HepG2 (cell line): ENCODE results near the gene FRK.

Source experiments
- CREB1 ChIP-seq, 2 experiments: fragments of 450-650 bp in 1 of 2; IDR thresholded peaks; 2 replicates each; pipeline ENCODE4 v1.6.1; 2016 to 2017; ENCODE audit warnings: control low read depth in 1 of 2, mild to moderate bottlenecking in 1 of 2, missing compliant biosample characterization in 1 of 2, missing genetic modification characterization in 1 of 2
- GABPA ChIP-seq, 2 experiments: IDR thresholded peaks; 2 replicates each; pipeline ENCODE4 v1.6.1; 2011 to 2016; ENCODE audit warnings: low read depth in 2 of 2, low read length in 1 of 2, missing biosample characterization in 1 of 2, missing genetic modification characterization in 1 of 2
- HNRNPUL1 ChIP-seq: fragments of 200-400 bp; formaldehyde crosslinking; IDR thresholded peaks from 2 replicates; pipeline ENCODE4 v1.6.1; 2017; ENCODE audit warnings: low read depth, mild to moderate bottlenecking, low read length, moderate library complexity
- KDM2A ChIP-seq: sonication (generic); formaldehyde crosslinking; IDR thresholded peaks from 2 replicates; pipeline ENCODE4 v1.4.0; 2020; ENCODE audit warnings: low read depth, missing genetic modification reagents, borderline replicate concordance
- MAFK ChIP-seq, 2 experiments: IDR thresholded peaks in 1 of 2; conservative IDR thresholded peaks in 1 of 2; 2 replicates each; pipeline ENCODE4 v1.6.1; 2011; ENCODE audit warnings: improper control_type of control experiment in 2 of 2, low read length in 2 of 2
- NCOA5 ChIP-seq: sonication (generic); formaldehyde crosslinking; IDR thresholded peaks from 2 replicates; pipeline ENCODE4 v1.4.0; 2020; ENCODE audit warnings: missing genetic modification reagents
- NFE2 ChIP-seq: sonication (generic); formaldehyde crosslinking; IDR thresholded peaks from 2 replicates; pipeline ENCODE4 v1.4.0; 2020; ENCODE audit warnings: missing genetic modification reagents
- POLR2AphosphoS5 ChIP-seq: IDR thresholded peaks from 2 replicates; pipeline ENCODE4 v1.6.1; 2012; ENCODE audit warnings: low read depth, low read length
- RFX5 ChIP-seq: IDR thresholded peaks from 2 replicates; pipeline ENCODE4 v1.6.1; 2011; ENCODE audit warnings: low read depth, low read length, improper control_type of control experiment
- ZNF326 ChIP-seq: sonication (generic); formaldehyde crosslinking; IDR thresholded peaks from 2 replicates; pipeline ENCODE4 v1.4.0; 2020; ENCODE audit warnings: missing genetic modification reagents, borderline replicate concordance
- TF ChIP-seq, protein P1 (sequence below): sonication (generic); formaldehyde crosslinking; IDR thresholded peaks from 2 replicates; pipeline ENCODE4 v1.4.0; 2020; ENCODE audit warnings: missing genetic modification reagents

DNA sequence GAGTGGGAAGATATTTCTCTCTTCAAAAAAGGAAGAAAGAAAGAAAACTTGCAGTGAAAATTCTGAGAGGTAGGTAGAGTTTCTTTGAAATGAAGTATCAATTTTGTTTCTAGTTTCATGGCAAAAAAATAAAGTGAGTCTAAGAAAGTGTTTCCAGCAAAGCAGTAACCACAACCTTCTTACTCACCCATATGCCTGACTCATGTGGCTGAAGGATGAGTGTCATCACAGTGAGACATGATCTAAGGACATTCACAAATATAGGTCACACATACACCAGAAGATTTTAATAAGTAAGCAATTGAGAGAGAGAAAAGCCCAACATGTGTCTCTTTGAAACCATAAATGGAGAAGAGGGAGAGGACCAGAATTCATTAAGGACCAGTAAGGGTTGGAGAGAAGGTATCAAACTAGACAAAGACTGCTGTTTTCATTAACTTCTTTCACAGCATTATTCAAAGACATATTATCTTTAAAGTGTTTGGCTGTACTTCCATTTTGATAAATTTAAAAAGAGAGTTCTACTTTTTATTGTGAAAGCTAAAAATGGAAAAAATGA is 169.5 kb downstream of the FRK start:
- no peak for TF ChIP-seq CREB1 (IDR thresholded peaks at IDR 0.05)
- TF ChIP-seq CREB1 (CRISPR knock-in tag; IDR thresholded peaks at IDR 0.05): no peak
- TF ChIP-seq HNRNPUL1: no peak
- TF ChIP-seq, protein P1, sequence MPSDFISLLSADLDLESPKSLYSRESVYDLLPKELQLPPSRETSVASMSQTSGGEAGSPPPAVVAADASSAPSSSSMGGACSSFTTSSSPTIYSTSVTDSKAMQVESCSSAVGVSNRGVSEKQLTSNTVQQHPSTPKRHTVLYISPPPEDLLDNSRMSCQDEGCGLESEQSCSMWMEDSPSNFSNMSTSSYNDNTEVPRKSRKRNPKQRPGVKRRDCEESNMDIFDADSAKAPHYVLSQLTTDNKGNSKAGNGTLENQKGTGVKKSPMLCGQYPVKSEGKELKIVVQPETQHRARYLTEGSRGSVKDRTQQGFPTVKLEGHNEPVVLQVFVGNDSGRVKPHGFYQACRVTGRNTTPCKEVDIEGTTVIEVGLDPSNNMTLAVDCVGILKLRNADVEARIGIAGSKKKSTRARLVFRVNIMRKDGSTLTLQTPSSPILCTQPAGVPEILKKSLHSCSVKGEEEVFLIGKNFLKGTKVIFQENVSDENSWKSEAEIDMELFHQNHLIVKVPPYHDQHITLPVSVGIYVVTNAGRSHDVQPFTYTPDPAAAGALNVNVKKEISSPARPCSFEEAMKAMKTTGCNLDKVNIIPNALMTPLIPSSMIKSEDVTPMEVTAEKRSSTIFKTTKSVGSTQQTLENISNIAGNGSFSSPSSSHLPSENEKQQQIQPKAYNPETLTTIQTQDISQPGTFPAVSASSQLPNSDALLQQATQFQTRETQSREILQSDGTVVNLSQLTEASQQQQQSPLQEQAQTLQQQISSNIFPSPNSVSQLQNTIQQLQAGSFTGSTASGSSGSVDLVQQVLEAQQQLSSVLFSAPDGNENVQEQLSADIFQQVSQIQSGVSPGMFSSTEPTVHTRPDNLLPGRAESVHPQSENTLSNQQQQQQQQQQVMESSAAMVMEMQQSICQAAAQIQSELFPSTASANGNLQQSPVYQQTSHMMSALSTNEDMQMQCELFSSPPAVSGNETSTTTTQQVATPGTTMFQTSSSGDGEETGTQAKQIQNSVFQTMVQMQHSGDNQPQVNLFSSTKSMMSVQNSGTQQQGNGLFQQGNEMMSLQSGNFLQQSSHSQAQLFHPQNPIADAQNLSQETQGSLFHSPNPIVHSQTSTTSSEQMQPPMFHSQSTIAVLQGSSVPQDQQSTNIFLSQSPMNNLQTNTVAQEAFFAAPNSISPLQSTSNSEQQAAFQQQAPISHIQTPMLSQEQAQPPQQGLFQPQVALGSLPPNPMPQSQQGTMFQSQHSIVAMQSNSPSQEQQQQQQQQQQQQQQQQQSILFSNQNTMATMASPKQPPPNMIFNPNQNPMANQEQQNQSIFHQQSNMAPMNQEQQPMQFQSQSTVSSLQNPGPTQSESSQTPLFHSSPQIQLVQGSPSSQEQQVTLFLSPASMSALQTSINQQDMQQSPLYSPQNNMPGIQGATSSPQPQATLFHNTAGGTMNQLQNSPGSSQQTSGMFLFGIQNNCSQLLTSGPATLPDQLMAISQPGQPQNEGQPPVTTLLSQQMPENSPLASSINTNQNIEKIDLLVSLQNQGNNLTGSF (CRISPR knock-in tag): no peak
- TF ChIP-seq MAFK (conservative IDR thresholded peaks at IDR 0.05 in 1 of 2, IDR thresholded peaks at IDR 0.05 in 1 of 2; ENCODE audit: low read length in 2 of 2): no peak
- no peak for TF ChIP-seq ZNF326 (CRISPR knock-in tag)
- TF ChIP-seq GABPA (IDR thresholded peaks at IDR 0.05; ENCODE audit: low read depth, low read length): no peak
- no peak for TF ChIP-seq GABPA (CRISPR knock-in tag; IDR thresholded peaks at IDR 0.05; ENCODE audit: low read depth)
- no peak for TF ChIP-seq NCOA5 (CRISPR knock-in tag)
- TF ChIP-seq RFX5: no peak
- no peak for TF ChIP-seq KDM2A (CRISPR knock-in tag)
- no peak for TF ChIP-seq NFE2 (CRISPR knock-in tag)
- TF ChIP-seq POLR2AphosphoS5: no peak
